Liver (tissue), 9 donors: ENCODE data around the gene CDKN1A. TPM values are rescaled to one million over a fixed set of nuclear protein-coding genes. Genes with fewer than 3 reads are reported as not detected.

Experiments used
- DNase-seq: peaks from one replicate; pipeline ENCODE4 v3.0.0-alpha.2; 2017; ENCODE audit warnings: low spot score
- H3K27ac ChIP-seq, 2 donors: one replicate each; pipeline ENCODE4 v1.7.0; 2013; ENCODE audit warnings: inconsistent platforms in 2 of 2, low read length in 2 of 2, control low read depth in 1 of 2, low read depth in 1 of 2, mild to moderate bottlenecking in 1 of 2
- H3K27me3 ChIP-seq, 4 donors: one replicate each; pipeline versions ENCODE4 v1.6.1 to v1.7.0; 2013; ENCODE audit warnings: low read length in 3 of 4, inconsistent platforms in 1 of 4, mild to moderate bottlenecking in 1 of 4, moderate library complexity in 1 of 4; ENCODE audit not compliant: control insufficient read depth in 4 of 4, insufficient read depth in 4 of 4
- H3K36me3 ChIP-seq, 4 donors: one replicate each; pipeline versions ENCODE4 v1.6.1 to v1.7.0; 2013; ENCODE audit warnings: low read length in 3 of 4, mild to moderate bottlenecking in 3 of 4, low read depth in 1 of 4, moderate library complexity in 1 of 4; ENCODE audit not compliant: control insufficient read depth in 4 of 4, insufficient read depth in 3 of 4
- H3K4me1 ChIP-seq, 4 donors: one replicate each; pipeline versions ENCODE4 v1.6.1 to v1.7.0; 2013; ENCODE audit warnings: low read length in 3 of 4, mild to moderate bottlenecking in 3 of 4, moderate library complexity in 1 of 4; ENCODE audit not compliant: control insufficient read depth in 4 of 4, insufficient read depth in 4 of 4
- H3K4me3 ChIP-seq, 3 donors: one replicate each; pipeline versions ENCODE4 v1.6.1 to v1.7.0; 2013; ENCODE audit warnings: low read length in 3 of 3, control low read depth in 1 of 3, low read depth in 1 of 3, mild to moderate bottlenecking in 1 of 3
- H3K9ac ChIP-seq, 2 donors: one replicate each; pipeline ENCODE4 v1.7.0; 2013; ENCODE audit warnings: low read length in 2 of 2, mild to moderate bottlenecking in 2 of 2, moderate library complexity in 2 of 2, control low read depth in 1 of 2, low read depth in 1 of 2
- H3K9me3 ChIP-seq, 4 donors: one replicate each; pipeline versions ENCODE4 v1.6.1 to v1.7.0; 2013; ENCODE audit warnings: low read length in 3 of 4; ENCODE audit not compliant: control insufficient read depth in 4 of 4
- EGR1 ChIP-seq, 2 donors: IDR thresholded peaks; 2 replicates each; pipeline ENCODE4 v1.6.1; 2016 to 2018; ENCODE audit warnings: antibody characterized with exemption in 2 of 2, low read depth in 2 of 2
- FOXA2 ChIP-seq: IDR thresholded peaks from 2 replicates; pipeline ENCODE4 v1.6.1; 2016; ENCODE audit warnings: antibody characterized with exemption
- GABPA ChIP-seq, 2 donors: IDR thresholded peaks in 1 of 2; conservative IDR thresholded peaks in 1 of 2; 2 replicates each; pipeline ENCODE4 v1.6.1; 2016; ENCODE audit warnings: antibody characterized with exemption in 2 of 2, mild to moderate bottlenecking in 1 of 2, moderate library complexity in 1 of 2
- HNF4A ChIP-seq, 2 donors: conservative IDR thresholded peaks; 2 replicates each; pipeline ENCODE4 v1.6.1; 2016; ENCODE audit warnings: antibody characterized with exemption in 2 of 2, mild to moderate bottlenecking in 2 of 2
- HNF4G ChIP-seq: IDR thresholded peaks from 2 replicates; pipeline ENCODE4 v1.6.1; 2016; ENCODE audit warnings: antibody characterized with exemption
- JUND ChIP-seq, 2 donors: IDR thresholded peaks; 2 replicates each; pipeline ENCODE4 v1.6.1; 2016; ENCODE audit warnings: antibody characterized with exemption in 2 of 2
- NR2F2 ChIP-seq: IDR thresholded peaks from 2 replicates; pipeline ENCODE4 v1.6.1; 2016; ENCODE audit warnings: antibody characterized with exemption
- RAD21 ChIP-seq, 2 donors: IDR thresholded peaks; 2 replicates each; pipeline ENCODE4 v1.6.1; 2016; ENCODE audit warnings: antibody characterized with exemption in 2 of 2, mild to moderate bottlenecking in 2 of 2
- RXRA ChIP-seq, 2 donors: IDR thresholded peaks; 2 replicates each; pipeline ENCODE4 v1.6.1; 2017 to 2018; ENCODE audit warnings: antibody characterized with exemption in 2 of 2, mild to moderate bottlenecking in 1 of 2
- SP1 ChIP-seq: IDR thresholded peaks from 2 replicates; pipeline ENCODE4 v1.6.1; 2018; ENCODE audit warnings: antibody characterized with exemption, mild to moderate bottlenecking
- TAF1 ChIP-seq: conservative IDR thresholded peaks from 2 replicates; pipeline ENCODE4 v1.6.1; 2016; ENCODE audit warnings: antibody characterized with exemption, mild to moderate bottlenecking
- YY1 ChIP-seq: IDR thresholded peaks from 2 replicates; pipeline ENCODE4 v1.6.1; 2016; ENCODE audit warnings: antibody characterized with exemption, mild to moderate bottlenecking
- WGBS: extraction: QIAGEN DNeasy Blood & Tissue Kit; methylation state at CpG from one replicate; pipeline ENCODE4 v1.1.7; 2013; 5-methylcytosine and 5-hydroxymethylcytosine counted together
- polyA plus RNA-seq, 2 donors: library from polyadenylated mRNA; stranded (reverse) in 1 of 2; unstranded in 1 of 2; fragments of 200-250 nt in 1 of 2; fragments of >200 nt in 1 of 2; fragmentation: Nextera tagmentation in 1 of 2; extraction: Ambion mirVana in 1 of 2; gene quantifications; one replicate each; pipeline versions ENCODE4 v1.2.1 to v1.2.3, GENCODE V29; 2013 to 2015
- total RNA-seq, 2 donors: library from RNA; depleted of rRNA; stranded (reverse); fragments of >200 nt; gene quantifications; one replicate each; pipeline ENCODE4 v1.2.3, GENCODE V29; 2014
- TF ChIP-seq, protein P1 (sequence below): IDR thresholded peaks from 2 replicates; pipeline ENCODE4 v1.6.1; 2016; ENCODE audit warnings: antibody characterized with exemption
- TF ChIP-seq, protein P2 (sequence below): IDR thresholded peaks from 2 replicates; pipeline ENCODE4 v1.6.1; 2016; ENCODE audit warnings: antibody characterized with exemption
- TF ChIP-seq, protein P3 (sequence below): IDR thresholded peaks from 2 replicates; pipeline ENCODE4 v1.6.1; 2016; ENCODE audit warnings: antibody characterized with exemption
- TF ChIP-seq, protein P4 (sequence below): IDR thresholded peaks from 2 replicates; pipeline ENCODE4 v1.6.1; 2016; ENCODE audit warnings: antibody characterized with exemption, mild to moderate bottlenecking
- donor health status: healthy.
- donor health status: healthy.
- donor health status: healthy.
- donor health status: healthy.
- donor health status: healthy.

Gene CDKN1A
- total and polyA plus RNA-seq, 4 donors: 3.2 to 41.7 (median 20.5) TPM

DNA sequence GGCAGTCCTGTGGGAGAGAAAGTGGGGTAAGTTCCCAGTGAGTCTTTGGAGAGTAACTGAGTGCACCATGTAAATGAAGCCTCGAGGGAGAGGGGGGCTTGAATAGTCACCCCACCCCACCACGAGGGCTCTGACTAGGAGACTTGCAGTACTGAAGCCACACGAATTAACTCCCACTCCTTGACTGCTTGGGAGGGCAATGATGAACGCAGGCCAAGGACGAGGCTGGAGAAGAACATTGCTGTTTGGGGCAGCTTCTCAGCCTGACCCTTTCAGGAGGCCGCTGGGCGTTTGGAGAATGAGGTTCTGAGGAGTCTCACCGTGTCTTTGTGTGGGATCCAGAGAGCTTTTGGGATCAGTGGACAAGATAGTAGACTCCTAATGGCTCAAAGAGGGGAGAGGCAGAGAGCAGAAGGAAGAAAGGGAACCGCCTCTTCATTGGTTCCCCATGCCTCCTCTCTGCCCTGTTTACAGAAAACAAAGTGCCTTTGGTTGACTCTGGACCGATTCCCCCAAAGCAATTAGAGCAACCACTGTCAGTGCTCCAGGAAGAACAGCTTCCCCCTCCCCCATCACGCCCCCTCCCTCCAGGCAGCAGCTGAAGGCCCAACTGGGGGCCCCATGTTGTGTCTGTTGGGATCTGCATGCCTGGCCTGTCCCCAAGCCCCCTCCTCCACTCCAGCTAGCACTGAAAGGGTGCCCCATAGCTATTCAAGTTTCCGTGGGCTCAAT lies 41.7 kb upstream of the CDKN1A start:
- Histone ChIP-seq H3K27ac (no peak overlapping the region), H3K27me3 (no peaks in the 10 kb centered on the region), H3K4me1 (peaks cover 10 to 32% (median 27%) of the 10 kb centered on the region in 4 donors), H3K36me3 (no peaks in the 10 kb centered on the region), H3K9me3 (no peaks in the 10 kb centered on the region), H3K9ac (no peak overlapping the region), H3K4me3 (no peak overlapping the region)
- DNase-seq: no peak
- 88% methylated on average over 12 of the region's 12 CpGs for WGBS
- TF ChIP-seq SP1 (no peak), FOXA2 (no peak), EGR1 (IDR thresholded peaks at IDR 0.05; ENCODE audit: low read depth in 2 of 2) (no peak), HNF4G (no peak), NR2F2 (no peak), RXRA (IDR thresholded peaks at IDR 0.05) (no peak), TAF1 (no peak), YY1 (no peak), HNF4A (conservative IDR thresholded peaks at IDR 0.05) (no peak), JUND (IDR thresholded peaks at IDR 0.05) (no peak), GABPA (IDR thresholded peaks at IDR 0.05 in 1 of 2, conservative IDR thresholded peaks at IDR 0.05 in 1 of 2) (no peak)
- TF ChIP-seq, protein P1, sequence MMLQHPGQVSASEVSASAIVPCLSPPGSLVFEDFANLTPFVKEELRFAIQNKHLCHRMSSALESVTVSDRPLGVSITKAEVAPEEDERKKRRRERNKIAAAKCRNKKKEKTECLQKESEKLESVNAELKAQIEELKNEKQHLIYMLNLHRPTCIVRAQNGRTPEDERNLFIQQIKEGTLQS: no peak
- TF ChIP-seq, protein P2, sequence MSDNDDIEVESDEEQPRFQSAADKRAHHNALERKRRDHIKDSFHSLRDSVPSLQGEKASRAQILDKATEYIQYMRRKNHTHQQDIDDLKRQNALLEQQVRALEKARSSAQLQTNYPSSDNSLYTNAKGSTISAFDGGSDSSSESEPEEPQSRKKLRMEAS: no peak
- TF ChIP-seq, protein P3, sequence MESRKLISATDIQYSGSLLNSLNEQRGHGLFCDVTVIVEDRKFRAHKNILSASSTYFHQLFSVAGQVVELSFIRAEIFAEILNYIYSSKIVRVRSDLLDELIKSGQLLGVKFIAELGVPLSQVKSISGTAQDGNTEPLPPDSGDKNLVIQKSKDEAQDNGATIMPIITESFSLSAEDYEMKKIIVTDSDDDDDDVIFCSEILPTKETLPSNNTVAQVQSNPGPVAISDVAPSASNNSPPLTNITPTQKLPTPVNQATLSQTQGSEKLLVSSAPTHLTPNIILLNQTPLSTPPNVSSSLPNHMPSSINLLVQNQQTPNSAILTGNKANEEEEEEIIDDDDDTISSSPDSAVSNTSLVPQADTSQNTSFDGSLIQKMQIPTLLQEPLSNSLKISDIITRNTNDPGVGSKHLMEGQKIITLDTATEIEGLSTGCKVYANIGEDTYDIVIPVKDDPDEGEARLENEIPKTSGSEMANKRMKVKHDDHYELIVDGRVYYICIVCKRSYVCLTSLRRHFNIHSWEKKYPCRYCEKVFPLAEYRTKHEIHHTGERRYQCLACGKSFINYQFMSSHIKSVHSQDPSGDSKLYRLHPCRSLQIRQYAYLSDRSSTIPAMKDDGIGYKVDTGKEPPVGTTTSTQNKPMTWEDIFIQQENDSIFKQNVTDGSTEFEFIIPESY: no peak
- TF ChIP-seq, protein P4, sequence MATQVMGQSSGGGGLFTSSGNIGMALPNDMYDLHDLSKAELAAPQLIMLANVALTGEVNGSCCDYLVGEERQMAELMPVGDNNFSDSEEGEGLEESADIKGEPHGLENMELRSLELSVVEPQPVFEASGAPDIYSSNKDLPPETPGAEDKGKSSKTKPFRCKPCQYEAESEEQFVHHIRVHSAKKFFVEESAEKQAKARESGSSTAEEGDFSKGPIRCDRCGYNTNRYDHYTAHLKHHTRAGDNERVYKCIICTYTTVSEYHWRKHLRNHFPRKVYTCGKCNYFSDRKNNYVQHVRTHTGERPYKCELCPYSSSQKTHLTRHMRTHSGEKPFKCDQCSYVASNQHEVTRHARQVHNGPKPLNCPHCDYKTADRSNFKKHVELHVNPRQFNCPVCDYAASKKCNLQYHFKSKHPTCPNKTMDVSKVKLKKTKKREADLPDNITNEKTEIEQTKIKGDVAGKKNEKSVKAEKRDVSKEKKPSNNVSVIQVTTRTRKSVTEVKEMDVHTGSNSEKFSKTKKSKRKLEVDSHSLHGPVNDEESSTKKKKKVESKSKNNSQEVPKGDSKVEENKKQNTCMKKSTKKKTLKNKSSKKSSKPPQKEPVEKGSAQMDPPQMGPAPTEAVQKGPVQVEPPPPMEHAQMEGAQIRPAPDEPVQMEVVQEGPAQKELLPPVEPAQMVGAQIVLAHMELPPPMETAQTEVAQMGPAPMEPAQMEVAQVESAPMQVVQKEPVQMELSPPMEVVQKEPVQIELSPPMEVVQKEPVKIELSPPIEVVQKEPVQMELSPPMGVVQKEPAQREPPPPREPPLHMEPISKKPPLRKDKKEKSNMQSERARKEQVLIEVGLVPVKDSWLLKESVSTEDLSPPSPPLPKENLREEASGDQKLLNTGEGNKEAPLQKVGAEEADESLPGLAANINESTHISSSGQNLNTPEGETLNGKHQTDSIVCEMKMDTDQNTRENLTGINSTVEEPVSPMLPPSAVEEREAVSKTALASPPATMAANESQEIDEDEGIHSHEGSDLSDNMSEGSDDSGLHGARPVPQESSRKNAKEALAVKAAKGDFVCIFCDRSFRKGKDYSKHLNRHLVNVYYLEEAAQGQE: no peak

DNA sequence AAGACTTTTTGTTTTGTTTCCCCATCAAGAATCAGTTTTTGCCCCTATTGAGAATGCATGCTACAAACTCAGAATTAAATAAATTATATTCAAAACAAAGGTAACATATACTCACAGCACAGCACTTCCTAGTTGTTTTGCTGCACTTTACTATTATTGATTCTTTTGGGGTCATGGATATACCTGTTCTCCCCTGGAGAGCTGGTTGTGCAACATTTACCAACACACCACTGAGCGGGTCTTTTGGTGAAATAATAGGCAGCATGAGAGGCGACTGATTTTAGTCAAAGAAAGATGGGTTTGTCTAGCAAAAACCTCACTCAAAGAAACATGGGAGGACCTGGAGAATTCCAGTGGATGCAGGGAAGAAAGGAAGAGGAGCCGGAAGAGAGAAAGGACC lies 39.9 kb upstream of the CDKN1A start:
- no peak overlapping the region for H3K27ac ChIP-seq
- TF ChIP-seq EGR1 (IDR thresholded peaks at IDR 0.05; ENCODE audit: low read depth in 2 of 2) (peak in 1 of 2 donors; percentile 47), YY1 (peak; percentile 34), HNF4A (conservative IDR thresholded peaks at IDR 0.05) (peak; percentile 41 to 65), RAD21 (IDR thresholded peaks at IDR 0.05) (no peak), RXRA (IDR thresholded peaks at IDR 0.05) (peak; percentile 30 to 75), SP1 (no peak), JUND (IDR thresholded peaks at IDR 0.05) (no peak)
- TF ChIP-seq, protein P1: no peak
- TF ChIP-seq, protein P2: peak; percentile 64
- TF ChIP-seq, protein P4: peak; percentile 13
- WGBS: 57% methylated on average over 3 of the region's 3 CpGs
- H3K9ac ChIP-seq: no peak overlapping the region
- no peak overlapping the region for H3K4me3 ChIP-seq
- H3K9me3 ChIP-seq: no peaks in the 10 kb centered on the region
- DNase-seq: no peak
- H3K36me3 ChIP-seq: no peaks in the 10 kb centered on the region
- H3K27me3 ChIP-seq: no peaks in the 10 kb centered on the region
- peaks cover 17 to 48% (median 42%) of the 10 kb centered on the region in 4 donors for H3K4me1 ChIP-seq
